CD4-positive, alpha-beta T cell treated with Interleukin-21 for 1 hour (primary cell): ENCODE data around the gene RASAL2.

Source experiments
- DNase-seq: peaks from one replicate; pipeline ENCODE4 v3.0.0-alpha.2; 2020

RASAL2 gene

DNA sequence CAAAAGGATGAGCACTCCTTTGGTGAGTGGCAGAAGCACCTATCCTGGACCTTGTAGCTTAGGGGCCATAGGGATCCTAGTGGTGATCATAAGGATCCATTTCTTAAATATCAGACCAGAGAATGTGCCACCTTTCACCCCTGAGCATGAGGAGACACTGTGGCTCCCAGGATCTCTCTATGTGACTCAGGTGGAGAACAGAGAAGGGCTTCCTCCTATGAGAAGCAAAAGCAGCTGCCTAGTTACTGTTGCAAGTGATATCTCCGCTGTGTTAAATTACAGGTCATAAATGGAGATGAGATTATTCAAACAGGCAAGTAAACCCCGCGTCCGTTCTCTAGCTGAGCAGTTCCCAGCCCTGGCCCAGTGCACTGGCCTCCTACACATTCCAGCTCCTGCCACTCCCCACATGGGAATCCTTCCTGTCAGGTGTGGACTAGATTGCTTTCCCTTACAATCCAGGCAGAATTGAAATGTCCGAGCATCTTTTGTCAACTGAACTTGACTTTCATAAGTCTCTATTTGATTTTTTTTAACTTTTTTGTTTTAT is 376.6 kb downstream of the RASAL2 start:
- DNase-seq = no peak

DNA sequence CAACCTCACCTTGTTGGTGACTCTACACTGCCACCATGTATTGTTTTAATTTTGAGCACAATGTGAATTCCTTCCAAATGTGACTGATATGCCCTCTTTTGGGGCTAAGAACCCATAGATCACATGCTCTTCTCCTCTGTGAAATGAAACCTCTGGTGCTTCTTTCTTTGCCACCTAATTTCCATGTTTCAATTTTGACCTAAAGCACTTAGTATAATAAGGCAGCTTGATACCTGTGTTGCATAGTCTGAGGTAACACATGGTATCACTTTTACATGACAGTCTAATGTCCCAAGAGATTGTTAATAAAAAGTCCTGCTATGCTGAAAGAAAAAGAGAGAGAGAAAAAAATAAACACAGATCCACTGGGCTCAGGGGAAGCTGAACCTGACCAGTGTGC is 378.6 kb downstream of the RASAL2 start:
- DNase-seq = no peak

DNA sequence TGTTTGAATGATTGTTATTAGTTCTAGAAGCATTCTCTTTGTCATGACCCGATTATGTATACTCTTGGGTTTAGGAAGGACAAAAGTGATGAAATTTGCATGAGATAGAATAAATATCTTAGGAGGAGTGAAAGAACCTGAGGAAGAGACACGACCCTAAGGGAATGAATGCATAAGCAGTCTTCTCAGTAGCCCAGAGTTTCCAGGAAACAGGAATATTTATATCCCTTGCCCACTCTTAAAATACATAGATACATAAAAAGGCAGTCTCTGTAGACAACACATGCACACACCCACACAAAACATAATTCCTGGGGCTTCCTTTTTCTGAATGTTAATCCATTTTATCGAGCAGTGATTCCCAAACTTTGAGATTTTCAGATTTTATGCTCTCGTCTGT is 383.5 kb downstream of the RASAL2 start:
- DNase-seq = no peak

DNA sequence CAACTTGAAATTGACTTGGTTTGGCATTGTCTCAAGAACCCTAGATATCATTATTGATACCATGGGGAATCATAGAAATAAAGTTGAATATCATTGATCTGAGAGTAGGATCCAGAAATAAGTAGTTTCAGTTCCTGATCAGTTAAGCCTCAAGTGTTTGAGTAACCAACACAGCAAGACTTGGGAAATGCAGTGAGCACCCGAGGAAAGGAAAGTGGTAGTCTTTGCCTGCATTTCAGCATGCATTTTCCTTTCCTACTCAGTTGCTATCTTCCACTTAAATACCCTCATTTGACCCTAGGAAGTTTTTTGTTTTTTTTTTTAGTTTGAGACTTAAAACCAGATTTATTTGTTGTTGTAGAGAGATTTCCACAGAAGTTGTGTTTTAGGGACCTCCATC is 383.9 kb downstream of the RASAL2 start:
- no peak for DNase-seq

GRCh38 chr1:178483251-178483957 is 389.5 kb downstream of the RASAL2 start:
- no peak for DNase-seq

GRCh38 chr1:178484698-178485225 is 390.9 kb downstream of the RASAL2 start:
- no peak for DNase-seq

GRCh38 chr1:178485541-178485981 is 391.7 kb downstream of the RASAL2 start:
- DNase-seq = no peak

DNA sequence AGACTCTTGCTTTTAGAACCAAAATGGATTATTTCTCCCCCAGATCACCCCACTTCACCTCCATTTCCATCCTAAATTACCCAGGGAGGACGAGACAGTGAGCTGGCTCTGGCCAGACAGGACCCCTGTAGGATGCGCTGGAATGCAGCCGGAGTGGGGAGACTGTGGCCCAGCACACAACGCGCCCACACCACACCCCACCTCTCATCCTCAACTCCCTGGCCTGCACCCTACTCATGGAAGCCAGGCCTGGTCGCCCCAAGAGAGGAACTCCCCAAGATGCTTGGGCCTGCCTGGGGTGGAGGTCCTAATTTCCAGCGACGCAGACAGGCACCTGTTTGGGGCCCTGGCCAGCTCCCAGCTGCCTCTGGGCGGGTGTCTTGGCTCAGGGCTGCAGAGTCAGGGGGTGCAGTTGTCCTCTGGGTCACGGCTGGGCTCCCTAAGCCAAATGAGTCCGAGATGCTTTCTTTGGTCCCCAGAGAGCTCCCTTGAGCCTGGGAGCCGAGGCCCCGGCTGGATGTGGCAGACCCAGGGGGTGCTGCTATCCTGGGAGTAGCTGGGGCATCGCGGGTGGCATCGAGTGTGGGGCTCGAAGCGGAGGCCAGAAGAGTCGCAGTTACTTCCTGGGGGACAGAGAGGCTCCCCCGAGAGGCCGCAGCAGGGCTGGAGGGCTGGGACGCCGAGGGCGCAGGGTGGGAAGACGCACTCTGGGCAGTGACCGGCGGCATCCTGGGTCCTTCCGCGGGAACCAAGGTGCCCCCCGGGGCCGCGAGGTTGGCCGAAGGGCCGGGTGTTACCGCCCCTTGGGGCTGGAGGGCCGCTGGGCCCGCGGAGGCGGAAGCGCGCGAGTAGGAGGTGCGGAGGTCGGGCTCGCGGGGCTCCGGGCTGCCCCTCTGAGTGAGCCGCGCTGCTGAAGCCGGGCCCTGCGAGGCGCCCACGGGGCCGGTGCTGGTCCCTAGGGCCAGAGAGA is 392.5 kb downstream of the RASAL2 start:
- DNase-seq = no peak

- DNase-seq = no peak
Measured at GRCh38 chr1:178487070-178487615, 393.2 kb downstream of the RASAL2 start.

DNA sequence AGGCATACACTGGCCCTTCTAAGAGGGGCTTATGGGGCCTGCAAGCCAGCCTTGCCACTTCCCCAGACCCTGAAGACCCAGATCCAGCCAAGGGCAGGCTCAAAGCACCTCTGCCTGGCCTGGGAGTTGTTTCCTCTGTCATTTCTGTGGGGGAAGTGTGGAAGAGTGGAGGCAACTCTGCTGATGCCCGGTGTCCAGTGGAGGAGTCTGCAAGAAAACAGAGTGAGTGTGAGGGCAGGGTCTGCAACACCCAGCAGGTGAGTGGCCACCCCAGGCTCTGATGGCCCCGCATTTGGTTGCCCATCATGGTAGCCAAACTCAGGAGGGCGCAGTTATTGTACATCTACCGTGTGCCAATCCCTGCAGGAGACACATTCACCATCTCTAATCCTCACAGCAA is 394.5 kb downstream of the RASAL2 start:
- DNase-seq = no peak

DNA sequence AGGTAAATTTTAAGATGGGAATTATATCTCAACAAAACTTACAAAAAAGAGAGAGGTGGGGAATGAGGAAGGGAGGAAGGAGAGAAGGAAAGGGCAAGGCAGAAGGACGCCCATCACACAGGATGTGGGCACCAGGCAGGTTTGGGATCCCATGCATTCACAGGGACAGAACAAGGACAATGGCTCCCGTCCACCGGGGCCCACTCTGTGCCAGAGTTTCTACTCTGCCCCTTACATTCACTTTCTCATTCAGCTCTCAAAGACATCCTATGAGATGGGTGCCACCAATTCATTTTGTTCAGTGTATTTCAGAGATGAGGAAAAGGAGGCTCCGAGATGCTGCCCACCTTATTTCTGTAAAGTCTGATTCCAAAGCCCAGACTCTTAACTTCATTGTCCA is 395.5 kb downstream of the RASAL2 start:
- no peak for DNase-seq

GRCh38 chr1:178490136-178490535 is 396.2 kb downstream of the RASAL2 start:
- DNase-seq = no peak

GRCh38 chr1:178490967-178491366 is 397.1 kb downstream of the RASAL2 start:
- DNase-seq = no peak

DNA sequence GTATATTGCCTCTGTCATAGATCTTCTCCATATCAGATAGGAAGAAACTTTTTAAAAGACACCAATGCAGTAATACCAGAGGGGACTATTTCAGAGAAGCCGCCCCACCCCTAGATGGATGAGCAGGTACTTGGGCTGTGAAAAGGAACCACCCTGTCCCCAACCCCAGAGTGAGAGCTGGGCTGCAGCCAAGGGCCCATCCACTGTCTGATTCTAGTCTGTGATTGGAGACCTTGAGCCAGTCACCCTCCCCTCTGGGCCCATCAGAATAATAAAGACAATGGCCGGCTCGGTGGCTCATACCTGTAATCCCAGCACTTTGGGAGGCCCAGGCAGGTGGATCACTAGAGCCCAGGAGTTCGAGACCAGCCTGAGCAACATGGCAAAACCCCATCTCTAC is 397.8 kb downstream of the RASAL2 start:
- DNase-seq = no peak

DNA sequence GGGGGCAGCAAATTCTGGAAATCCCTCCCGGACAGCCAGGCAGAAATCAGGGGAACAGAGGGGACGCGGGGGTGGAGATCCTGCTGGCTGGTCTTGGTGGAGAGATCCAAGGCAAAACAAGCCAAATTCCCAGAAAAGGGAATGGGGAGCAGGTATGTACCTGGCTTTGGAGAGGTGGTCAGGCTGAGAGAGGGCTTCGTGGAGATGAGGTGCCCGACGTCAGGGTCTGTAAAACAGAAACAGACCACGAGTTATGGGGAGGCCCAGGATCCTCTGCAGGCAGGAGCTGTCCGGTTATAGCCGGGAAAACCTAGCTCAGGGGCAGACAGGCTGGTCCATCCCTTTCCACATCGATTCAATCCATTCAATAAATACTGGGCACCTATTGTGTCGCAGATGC is 398.4 kb downstream of the RASAL2 start:
- no peak for DNase-seq

GRCh38 chr1:178493301-178493741 is 399.4 kb downstream of the RASAL2 start:
- DNase-seq = no peak

DNA sequence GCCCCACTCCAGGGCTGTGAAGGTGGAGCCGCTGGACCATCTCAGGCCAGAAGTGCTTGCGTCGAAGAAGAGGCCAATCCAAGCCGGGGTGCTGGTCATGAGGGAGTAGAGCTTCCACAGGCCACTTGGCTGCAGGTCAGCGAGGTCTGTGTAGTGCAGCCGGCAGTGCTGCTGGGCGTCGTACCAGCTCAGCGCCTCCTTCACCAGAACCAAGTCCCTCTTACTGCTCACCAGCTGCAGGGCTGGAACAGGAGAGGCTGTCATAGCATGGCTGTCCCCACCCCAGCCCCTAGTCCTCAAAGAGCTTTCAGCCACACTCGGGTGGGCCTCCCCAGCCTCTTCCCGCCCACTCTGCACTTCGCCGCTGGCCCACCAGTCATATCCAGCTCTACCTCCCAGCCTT is 400.7 kb downstream of the RASAL2 start:
- DNase-seq = no peak

- no peak for DNase-seq
Measured at GRCh38 chr1:178495158-178495557, 401.3 kb downstream of the RASAL2 start.

DNA sequence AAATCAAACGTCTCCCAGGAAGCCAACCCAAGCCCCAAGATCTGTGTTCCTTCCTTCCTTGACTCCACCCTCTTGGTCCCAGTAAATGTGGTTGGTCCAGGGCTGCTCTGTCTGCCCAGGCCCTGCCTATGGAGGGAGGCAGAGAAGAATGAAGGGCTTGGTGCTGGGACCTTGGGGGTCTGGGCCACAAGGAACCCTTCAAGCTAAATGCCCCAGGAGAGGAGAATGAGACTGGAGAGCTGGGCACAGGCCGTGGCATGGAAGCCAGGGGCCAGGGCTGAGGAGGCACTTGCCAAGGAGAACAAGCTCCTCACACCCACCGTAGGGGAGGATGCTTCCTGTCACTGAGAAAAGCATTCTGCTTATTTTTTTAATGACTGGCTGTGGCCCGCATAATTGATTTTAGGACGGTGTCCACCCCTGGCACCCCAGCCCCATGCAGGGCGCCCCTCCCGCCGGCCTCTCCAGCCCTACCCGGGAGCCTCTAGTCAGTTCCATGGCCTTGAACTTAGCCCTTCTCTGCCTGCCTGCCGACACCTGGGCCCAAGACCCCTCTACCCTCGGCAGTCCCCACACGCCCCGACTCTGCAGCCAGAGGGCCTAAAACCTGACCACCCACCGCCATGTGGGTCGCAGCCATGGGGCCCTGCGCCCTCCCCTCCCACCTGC is 402.0 kb downstream of the RASAL2 start:
- DNase-seq = no peak

- DNase-seq = no peak
Measured at GRCh38 chr1:178496410-178497135, 402.7 kb downstream of the RASAL2 start, which contains the start of gene CLEC20A. TSS of gene CLEC20A (minus strand) at chr1:178496964. CDS start at chr1:178496939, 25 bp downstream.

DNA sequence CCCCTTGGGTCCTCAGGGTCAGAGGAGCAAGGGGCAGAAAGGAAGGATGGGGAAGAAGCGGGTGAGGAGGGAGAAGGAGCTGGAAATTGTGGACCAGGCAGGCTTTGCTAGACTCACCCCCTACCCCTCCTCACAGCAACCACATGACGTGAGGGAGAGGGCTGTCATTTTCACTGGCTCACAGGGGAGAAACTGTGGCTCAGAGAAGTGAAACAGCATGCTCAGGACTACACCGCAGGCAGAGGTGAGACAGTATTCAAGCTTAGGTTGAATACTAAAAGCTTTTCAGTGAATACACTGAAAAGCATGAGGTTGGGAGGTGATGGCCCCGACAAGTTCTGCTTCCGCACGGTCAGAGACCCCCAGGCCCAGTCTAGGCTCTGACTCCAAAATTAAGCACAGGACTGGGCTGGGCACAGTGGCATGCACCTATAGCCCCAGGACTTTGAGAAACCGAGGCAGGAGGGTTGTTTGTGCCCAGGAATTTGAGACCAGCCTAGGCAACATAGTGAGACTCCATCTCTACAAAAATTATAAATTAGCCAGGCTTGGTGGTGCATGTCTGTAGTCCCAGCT is 404.1 kb downstream of the RASAL2 start:
- DNase-seq = no peak
